T follicular helper cell (primary cell): Measurements from ENCODE around the gene CADM1.

Source experiments
- DNase-seq: peaks from one replicate; pipeline ENCODE4 v3.0.0-alpha.2; 2020; ENCODE audit warnings: low read depth

CADM1 gene

GRCh38 chr11:115352805-115353485 lies 151.3 kb downstream of the CADM1 start:
- DNase-seq, result no peak

GRCh38 chr11:115349335-115350017 lies 154.7 kb downstream of the CADM1 start:
- no peak for DNase-seq

GRCh38 chr11:115348416-115348815 lies 155.8 kb downstream of the CADM1 start:
- DNase-seq, result no peak

- no peak for DNase-seq
Measured at GRCh38 chr11:115347106-115347505, 157.1 kb downstream of the CADM1 start.

- no peak for DNase-seq
Measured at GRCh38 chr11:115345840-115346239, 158.4 kb downstream of the CADM1 start.

GRCh38 chr11:115345361-115345760 lies 158.9 kb downstream of the CADM1 start:
- no peak for DNase-seq

- DNase-seq, result no peak
Measured at GRCh38 chr11:115344846-115345245, 159.4 kb downstream of the CADM1 start.

GRCh38 chr11:115342142-115342541 lies 162.1 kb downstream of the CADM1 start:
- DNase-seq, result no peak

- no peak for DNase-seq
Measured at GRCh38 chr11:115340874-115341273, 163.3 kb downstream of the CADM1 start.

- no peak for DNase-seq
Measured at GRCh38 chr11:115338476-115338875, 165.7 kb downstream of the CADM1 start.

GRCh38 chr11:115334932-115335788 lies 169.1 kb downstream of the CADM1 start:
- no peak for DNase-seq

GRCh38 chr11:115333949-115334348 lies 170.3 kb downstream of the CADM1 start:
- no peak for DNase-seq

- DNase-seq, result no peak
Measured at GRCh38 chr11:115333121-115333520, 171.1 kb downstream of the CADM1 start.

- no peak for DNase-seq
Measured at GRCh38 chr11:115330684-115331482, 173.3 kb downstream of the CADM1 start.

- no peak for DNase-seq
Measured at GRCh38 chr11:115326526-115326925, 177.7 kb downstream of the CADM1 start.

GRCh38 chr11:115325523-115325922 lies 178.7 kb downstream of the CADM1 start:
- no peak for DNase-seq

GRCh38 chr11:115324581-115325432 lies 179.4 kb downstream of the CADM1 start:
- no peak for DNase-seq

- no peak for DNase-seq
Measured at GRCh38 chr11:115322553-115323203, 181.5 kb downstream of the CADM1 start.

- DNase-seq, result no peak
Measured at GRCh38 chr11:115321605-115322289, 182.5 kb downstream of the CADM1 start.
